GM12873 (cell line): ENCODE measurements around the gene CEP41.

Source experiments
- TF ChIP-seq, protein P1 (sequence below): IDR thresholded peaks from 2 replicates; pipeline ENCODE4 v1.5.1; 2012; ENCODE audit warnings: low read depth, mild to moderate bottlenecking, moderate library complexity, low read length, control low read depth; ENCODE audit not compliant: insufficient read depth; ENCODE audit errors: missing control alignments

The CEP41 gene

DNA sequence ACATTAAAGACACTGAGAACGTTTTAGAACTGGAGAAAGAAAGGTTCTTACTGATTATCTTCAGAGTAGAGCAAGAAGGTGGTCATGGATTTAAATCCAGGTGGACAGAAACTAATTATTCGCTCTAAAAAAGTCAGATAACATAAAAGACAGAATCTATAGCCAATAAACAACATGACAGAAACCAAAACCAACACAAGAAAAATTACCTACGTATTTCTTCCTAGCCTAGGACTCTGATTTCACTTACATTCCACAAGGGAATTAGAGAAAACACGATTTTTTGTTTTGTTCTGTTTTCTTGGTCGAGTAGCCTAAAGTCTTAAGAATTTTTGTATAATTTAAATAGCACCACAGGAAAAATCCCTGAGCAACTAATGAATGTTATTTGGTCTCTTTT is 45.4 kb downstream of the CEP41 start:
- TF ChIP-seq, protein P1, sequence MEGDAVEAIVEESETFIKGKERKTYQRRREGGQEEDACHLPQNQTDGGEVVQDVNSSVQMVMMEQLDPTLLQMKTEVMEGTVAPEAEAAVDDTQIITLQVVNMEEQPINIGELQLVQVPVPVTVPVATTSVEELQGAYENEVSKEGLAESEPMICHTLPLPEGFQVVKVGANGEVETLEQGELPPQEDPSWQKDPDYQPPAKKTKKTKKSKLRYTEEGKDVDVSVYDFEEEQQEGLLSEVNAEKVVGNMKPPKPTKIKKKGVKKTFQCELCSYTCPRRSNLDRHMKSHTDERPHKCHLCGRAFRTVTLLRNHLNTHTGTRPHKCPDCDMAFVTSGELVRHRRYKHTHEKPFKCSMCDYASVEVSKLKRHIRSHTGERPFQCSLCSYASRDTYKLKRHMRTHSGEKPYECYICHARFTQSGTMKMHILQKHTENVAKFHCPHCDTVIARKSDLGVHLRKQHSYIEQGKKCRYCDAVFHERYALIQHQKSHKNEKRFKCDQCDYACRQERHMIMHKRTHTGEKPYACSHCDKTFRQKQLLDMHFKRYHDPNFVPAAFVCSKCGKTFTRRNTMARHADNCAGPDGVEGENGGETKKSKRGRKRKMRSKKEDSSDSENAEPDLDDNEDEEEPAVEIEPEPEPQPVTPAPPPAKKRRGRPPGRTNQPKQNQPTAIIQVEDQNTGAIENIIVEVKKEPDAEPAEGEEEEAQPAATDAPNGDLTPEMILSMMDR = no peak

DNA sequence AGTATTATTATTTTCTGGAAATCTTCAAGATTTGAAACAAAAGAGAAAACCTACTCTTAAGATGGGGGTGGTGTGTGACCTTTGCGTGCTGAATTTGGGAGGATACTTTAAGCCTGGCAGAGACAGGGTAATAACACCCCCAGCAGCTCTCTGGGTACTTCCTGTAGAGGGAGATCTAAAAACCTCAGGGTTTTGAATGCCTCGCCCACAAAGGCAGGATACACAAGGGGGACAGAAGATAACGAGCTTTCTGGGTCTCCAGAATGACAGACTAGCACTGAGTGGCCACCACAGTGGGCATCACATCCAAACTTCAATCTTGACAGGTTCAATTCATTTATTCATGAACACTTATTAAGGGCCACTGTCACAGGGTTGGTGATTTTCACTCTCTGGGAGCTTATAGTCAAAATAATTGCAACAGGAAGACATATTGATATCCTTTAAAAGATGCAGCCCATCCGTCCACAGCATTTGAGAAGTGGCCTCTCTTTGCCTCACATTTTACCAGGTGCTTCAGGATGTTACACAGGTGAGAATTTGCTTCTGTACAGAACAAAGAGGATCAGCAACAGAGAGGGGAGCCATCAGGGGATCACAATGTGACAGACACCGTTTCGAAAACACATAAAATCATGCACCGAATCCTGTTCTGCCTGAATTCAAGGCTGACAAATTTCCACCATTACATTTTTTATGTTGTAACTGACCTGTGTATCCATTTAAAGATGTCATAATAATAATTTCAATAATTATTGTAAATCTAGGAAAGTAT is 46.2 kb downstream of the CEP41 start:
- TF ChIP-seq, protein P1 = no peak

DNA sequence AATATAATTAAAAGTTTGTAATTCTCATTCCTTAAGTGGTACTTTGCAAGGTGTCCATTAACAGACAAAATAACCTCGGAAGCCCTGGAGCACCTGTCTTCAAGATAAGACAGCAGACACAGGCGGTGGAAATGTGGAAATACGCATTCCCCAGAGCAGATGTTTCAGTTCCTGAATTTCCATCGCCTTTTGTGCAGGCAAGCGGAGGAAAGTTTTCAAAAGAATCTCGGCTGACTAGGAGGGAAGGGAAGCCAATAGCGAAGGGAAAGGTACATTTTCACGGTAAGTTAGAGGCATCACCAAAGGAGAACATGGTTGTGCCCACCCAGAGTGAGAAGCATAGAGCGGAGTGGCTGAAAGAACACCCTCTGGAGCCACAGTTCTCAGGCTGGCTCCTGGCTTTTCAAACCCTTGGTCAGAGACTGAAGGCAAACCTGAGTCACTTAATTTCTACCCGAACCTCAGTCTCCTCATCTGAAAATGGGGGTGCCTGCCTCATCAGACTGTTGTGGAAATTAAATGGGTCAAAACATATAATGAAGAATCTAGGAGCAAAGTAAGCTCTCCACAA is 46.9 kb downstream of the CEP41 start:
- TF ChIP-seq, protein P1 = no peak

GRCh38 chr7:130393101-130393561 is 47.7 kb downstream of the CEP41 start:
- TF ChIP-seq, protein P1 = no peak

DNA sequence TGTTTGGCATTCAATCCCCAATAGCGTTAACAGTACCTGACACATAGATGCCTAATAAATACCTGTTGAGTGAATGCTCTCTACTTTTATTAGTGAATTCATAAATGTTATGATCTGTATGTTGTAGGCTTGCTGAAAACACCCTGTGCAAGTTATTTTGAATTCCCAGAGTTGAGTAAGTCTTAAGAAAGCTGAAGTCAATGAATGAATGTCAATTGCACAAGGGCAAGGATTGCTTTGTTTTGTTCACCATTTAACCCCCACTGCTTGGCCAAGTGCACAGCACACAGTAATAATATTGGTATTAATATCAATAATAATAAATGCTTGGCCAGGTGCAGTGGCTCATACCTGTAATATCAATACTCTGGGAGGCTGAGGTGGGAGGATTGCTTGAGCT is 50.3 kb downstream of the CEP41 start:
- TF ChIP-seq, protein P1 = no peak

DNA sequence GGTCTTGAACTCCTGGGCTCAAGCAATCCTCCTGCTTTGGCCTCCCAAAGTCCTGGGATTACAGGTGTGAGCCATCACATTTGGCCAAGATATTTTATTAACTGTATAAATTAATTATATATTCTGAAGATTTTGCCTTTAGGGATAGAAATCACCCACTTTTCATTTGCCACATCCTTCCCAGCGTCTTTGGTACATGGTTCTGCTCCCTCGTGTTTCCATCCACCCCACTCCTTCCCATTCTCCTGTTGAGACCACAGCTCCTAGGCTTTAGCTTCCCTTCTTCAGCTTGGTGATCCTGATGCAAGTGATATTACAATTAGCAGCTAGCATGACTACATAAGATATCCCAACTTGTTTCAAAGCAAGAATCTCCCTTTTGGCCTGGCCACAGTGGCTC is 52.1 kb downstream of the CEP41 start:
- TF ChIP-seq, protein P1 = no peak

DNA sequence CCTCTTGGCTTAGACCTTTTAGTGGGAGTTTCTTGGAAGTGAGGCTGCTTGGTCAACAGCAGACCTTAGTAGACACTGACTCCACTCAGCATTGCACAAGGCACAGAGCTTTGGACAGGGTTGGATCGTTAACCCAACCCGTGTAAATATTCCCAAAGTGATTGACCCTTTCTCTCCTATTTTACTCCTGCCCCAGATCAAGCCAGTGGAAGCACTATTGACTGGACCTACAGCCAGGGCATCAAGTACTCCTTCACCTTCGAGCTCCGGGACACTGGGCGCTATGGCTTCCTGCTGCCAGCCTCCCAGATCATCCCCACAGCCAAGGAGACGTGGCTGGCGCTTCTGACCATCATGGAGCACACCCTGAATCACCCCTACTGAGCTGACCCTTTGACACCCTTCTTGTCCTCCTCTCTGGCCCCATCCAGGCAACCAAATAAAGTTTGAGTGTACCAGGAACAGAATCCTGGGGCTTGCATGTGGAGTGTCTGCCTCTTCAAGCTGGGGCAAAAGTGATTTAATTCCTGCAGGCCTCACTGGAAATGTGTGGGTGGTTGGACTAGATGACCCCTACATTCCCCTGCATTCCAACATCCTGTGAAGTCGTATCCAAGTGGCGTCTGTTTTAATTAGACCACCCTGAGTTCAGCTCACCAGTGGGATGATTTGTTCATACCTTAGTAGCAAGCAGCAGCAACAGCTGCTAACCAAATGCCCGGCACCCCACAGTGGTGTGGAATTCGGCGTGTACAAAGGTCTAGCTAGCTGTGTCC is 53.0 kb downstream of the CEP41 start:
- TF ChIP-seq, protein P1 = no peak
